Skeletal muscle cell (primary cell): Measurements from ENCODE around the gene PAN2.
A peak's percentile ranks its signal among the peaks of the same experiment; 100 is the strongest.
"Not testable (repeated sequence)": the region's sequence is repeated elsewhere in the genome, so short reads cannot be mapped to it uniquely, and the experiment has no call there.

Experiments
- DNase-seq: peaks from one replicate; pipeline ENCODE4 v3.0.0-alpha.2; 2010; ENCODE audit warnings: low read depth
- H3K4me3 ChIP-seq: 2 replicates; pipeline ENCODE4 v1.5.1; 2011; ENCODE audit warnings: low read depth, mild to moderate bottlenecking, control low read depth, low read length, moderate library complexity

Gene PAN2

GRCh38 chr12:56333679-56334489, at the start of gene PAN2:
Gene PAN2 (minus strand): TSS chr12:56334000. CDS start chr12:56333094, 906 bp downstream.
- DNase-seq: peak; percentile 92
- peak within 1 kb of the TSS; percentile 63 for H3K4me3 ChIP-seq

GRCh38 chr12:56382611-56383010, 48.8 kb upstream of the PAN2 start:
- H3K4me3 ChIP-seq: no peak overlapping the region
- DNase-seq: no peak

- no peak for DNase-seq
- no peak overlapping the region for H3K4me3 ChIP-seq
Observed at GRCh38 chr12:56377989-56378316, 44.2 kb upstream of the PAN2 start.

- no peak overlapping the region for H3K4me3 ChIP-seq
- DNase-seq: no peak
Observed at GRCh38 chr12:56377310-56377988, 43.6 kb upstream of the PAN2 start.

- DNase-seq: no peak
- no peak overlapping the region for H3K4me3 ChIP-seq
Observed at GRCh38 chr12:56375598-56376434, 42.0 kb upstream of the PAN2 start.

GRCh38 chr12:56374726-56375597, 41.2 kb upstream of the PAN2 start:
- no peak overlapping the region for H3K4me3 ChIP-seq
- DNase-seq: no peak

GRCh38 chr12:56373515-56373914, 39.7 kb upstream of the PAN2 start:
- H3K4me3 ChIP-seq: no peak overlapping the region
- DNase-seq: no peak

- no peak overlapping the region for H3K4me3 ChIP-seq
- DNase-seq: no peak
Observed at GRCh38 chr12:56366948-56367347, 33.1 kb upstream of the PAN2 start.

- no peak for DNase-seq
- no peak within 1 kb of the TSS for H3K4me3 ChIP-seq
Observed at GRCh38 chr12:56362130-56363059, 28.6 kb upstream of the PAN2 start, which contains the start of gene APOF. Gene APOF (minus strand): TSS chr12:56362857. CDS start chr12:56362745, 112 bp downstream.

GRCh38 chr12:56361487-56362129, 27.8 kb upstream of the PAN2 start:
- no peak for DNase-seq
- H3K4me3 ChIP-seq: no peak overlapping the region

- H3K4me3 ChIP-seq: peak within 1 kb of the TSS; percentile 71
- DNase-seq: peak; percentile 100
Observed at GRCh38 chr12:56359851-56360767, 26.3 kb upstream of the PAN2 start, which contains the start of gene STAT2. Gene STAT2 (minus strand): TSS chr12:56360107. CDS start chr12:56356571, 3,536 bp downstream.

GRCh38 chr12:56358836-56359532, 25.2 kb upstream of the PAN2 start:
- DNase-seq: peak; percentile 57
- H3K4me3 ChIP-seq: peak overlapping the region; percentile 71

- DNase-seq: no peak
- H3K4me3 ChIP-seq: no peak overlapping the region
Observed at GRCh38 chr12:56351325-56351724, 17.5 kb upstream of the PAN2 start.

GRCh38 chr12:56350662-56351061, 16.9 kb upstream of the PAN2 start:
- no peak overlapping the region for H3K4me3 ChIP-seq
- DNase-seq: no peak

- no peak overlapping the region for H3K4me3 ChIP-seq
- DNase-seq: no peak
Observed at GRCh38 chr12:56348776-56349175, 15.0 kb upstream of the PAN2 start.

- not testable (repeated sequence) for H3K4me3 ChIP-seq, DNase-seq
Observed at GRCh38 chr12:56347255-56347654, 13.5 kb upstream of the PAN2 start.
